ENCODE results near the gene UNC5C. TPM values are rescaled to one million over a fixed set of nuclear protein-coding genes. Genes with fewer than 3 reads are reported as not detected.

Gene UNC5C
- total and polyA plus RNA-seq, 2 of the 8 experiments (the other 6 are each of a cell fraction or from before 2014, with no cell fraction given), result 0.30 to 1.3 TPM

GRCh38 chr4:95524184-95524583 lies 24.6 kb downstream of the UNC5C start (continued):
- TF ChIP-seq CTCF (IDR thresholded peaks at IDR 0.05; ENCODE audit: control extremely low read depth in 1 of 3, insufficient read depth in 1 of 3, low read depth in 1 of 3, low read length in 3 of 3), result no peak
- no peak for TF ChIP-seq ATF2 (IDR thresholded peaks at IDR 0.05; ENCODE audit: low read length)
- TF ChIP-seq CBX8 (IDR thresholded peaks at IDR 0.05; ENCODE audit: borderline replicate concordance, low read depth, low read length), result no peak
- TF ChIP-seq NANOG (IDR thresholded peaks at IDR 0.05; ENCODE audit: insufficient read depth, low read depth, low read length, poor library complexity, severe bottlenecking), result no peak
